Germinal center (tissue), 1 donor: ENCODE measurements around the gene LRP6.
"Not testable (repeated sequence)": the region's sequence is repeated elsewhere in the genome, so short reads cannot be mapped to it uniquely, and the experiment has no call there.

Experiments
- DNase-seq: peaks from one replicate; pipeline ENCODE4 v3.0.0; 2012; ENCODE audit warnings: mixed read lengths, low spot score

LRP6 gene

GRCh38 chr12:12266873-12267741 is at the start of gene LRP6:
TSS of gene LRP6 (minus strand) at chr12:12267044. CDS start at chr12:12266735, 309 bp downstream.
- DNase-seq, result peak; percentile 83

GRCh38 chr12:12315838-12316237 is 49.0 kb upstream of the LRP6 start:
- DNase-seq, result no peak

- DNase-seq, result not testable (repeated sequence)
Measured at GRCh38 chr12:12310695-12311094, 43.9 kb upstream of the LRP6 start.

- no peak for DNase-seq
Measured at GRCh38 chr12:12305568-12306300, 38.9 kb upstream of the LRP6 start.

GRCh38 chr12:12302976-12303375 is 36.1 kb upstream of the LRP6 start:
- no peak for DNase-seq

GRCh38 chr12:12301122-12301521 is 34.3 kb upstream of the LRP6 start:
- DNase-seq, result no peak

- no peak for DNase-seq
Measured at GRCh38 chr12:12297201-12297830, 30.5 kb upstream of the LRP6 start.

- DNase-seq, result no peak
Measured at GRCh38 chr12:12294215-12295005, 27.6 kb upstream of the LRP6 start.

- no peak for DNase-seq
Measured at GRCh38 chr12:12290206-12290605, 23.4 kb upstream of the LRP6 start.

- no peak for DNase-seq
Measured at GRCh38 chr12:12286441-12286840, 19.6 kb upstream of the LRP6 start.

GRCh38 chr12:12282761-12283425 is 16.0 kb upstream of the LRP6 start:
- no peak for DNase-seq

GRCh38 chr12:12282202-12282601 is 15.4 kb upstream of the LRP6 start:
- no peak for DNase-seq

- no peak for DNase-seq
Measured at GRCh38 chr12:12281134-12281533, 14.3 kb upstream of the LRP6 start.

- DNase-seq, result no peak
Measured at GRCh38 chr12:12278899-12279298, 12.1 kb upstream of the LRP6 start.

- DNase-seq, result no peak
Measured at GRCh38 chr12:12275874-12276273, 9.0 kb upstream of the LRP6 start.

- no peak for DNase-seq
Measured at GRCh38 chr12:12273291-12273957, 6.6 kb upstream of the LRP6 start.

- DNase-seq, result no peak
Measured at GRCh38 chr12:12272869-12273268, 6.0 kb upstream of the LRP6 start.

GRCh38 chr12:12270226-12270625 is 3.4 kb upstream of the LRP6 start:
- DNase-seq, result no peak

- peak; percentile 6 for DNase-seq
Measured at GRCh38 chr12:12267742-12268200, 927 bp upstream of the LRP6 start.

- DNase-seq, result peak; percentile 4
Measured at GRCh38 chr12:12266389-12266872, 413 bp downstream of the LRP6 start.
